ENCODE results near the gene PBX3. TPM values are rescaled to one million over a fixed set of nuclear protein-coding genes. Genes with fewer than 3 reads are reported as not detected.

Gene PBX3
- total RNA-seq, 4 donors from 2014 or later: 14.1 to 31.1 (median 21.6) TPM

GRCh38 chr9:125902831-125903512 lies 155.8 kb downstream of the PBX3 start:
- intact Hi-C loops (cut with DNase I; ENCODE audit: low total_unique reads): no loop called here
- TF ChIP-seq POLR2A (IDR thresholded peaks at IDR 0.05) (no peak), CTCF (IDR thresholded peaks at IDR 0.05) (no peak)
- 84 to 91% methylated on average over 2 of the region's 2 CpGs for WGBS, 2 donors
- DNase-seq (ENCODE audit: low spot score in 2 of 2): no peak
- H3K4me3 ChIP-seq (ENCODE audit: low read depth, poor library complexity, severe bottlenecking): no peak overlapping the region

GRCh38 chr9:125904155-125904851 lies 157.1 kb downstream of the PBX3 start:
- 81 to 84% methylated on average over 5 of the region's 5 CpGs for WGBS, 2 donors
- H3K4me3 ChIP-seq (ENCODE audit: low read depth, poor library complexity, severe bottlenecking): no peak overlapping the region
- no peak for TF ChIP-seq CTCF (IDR thresholded peaks at IDR 0.05)
- no peak for TF ChIP-seq POLR2A (IDR thresholded peaks at IDR 0.05)
- DNase-seq (ENCODE audit: low spot score in 2 of 2): no peak
- intact Hi-C loops (cut with DNase I; ENCODE audit: low total_unique reads): no loop called here

GRCh38 chr9:125906144-125906543 lies 159.0 kb downstream of the PBX3 start:
- DNase-seq (ENCODE audit: low spot score in 2 of 2): no peak
- intact Hi-C loops (cut with DNase I; ENCODE audit: low total_unique reads): no loop called here
- H3K4me3 ChIP-seq (ENCODE audit: low read depth, poor library complexity, severe bottlenecking): no peak overlapping the region
- 47 to 66% methylated on average over 1 of the region's 1 CpG for WGBS, 2 donors
- TF ChIP-seq CTCF (IDR thresholded peaks at IDR 0.05): no peak
- TF ChIP-seq POLR2A (IDR thresholded peaks at IDR 0.05): no peak

GRCh38 chr9:125906893-125907292 lies 159.7 kb downstream of the PBX3 start:
- no peak for DNase-seq (ENCODE audit: low spot score in 2 of 2)
- H3K4me3 ChIP-seq (ENCODE audit: low read depth, poor library complexity, severe bottlenecking): no peak overlapping the region
- 87 to 98% methylated on average over 1 of the region's 1 CpG for WGBS, 2 donors
- TF ChIP-seq POLR2A (IDR thresholded peaks at IDR 0.05) (no peak), CTCF (IDR thresholded peaks at IDR 0.05) (no peak)
- intact Hi-C loops (cut with DNase I; ENCODE audit: low total_unique reads): no loop called here

- intact Hi-C loops (cut with DNase I; ENCODE audit: low total_unique reads): no loop called here
- WGBS, 2 donors: 81 to 84% methylated on average over 4 of the region's 4 CpGs
These were observed 161.0 kb downstream of the PBX3 start for GRCh38 chr9:125908136-125908535.

More at GRCh38 chr9:125908136-125908535, 161.0 kb downstream of the PBX3 start:
- DNase-seq (ENCODE audit: low spot score in 2 of 2): no peak
- no peak overlapping the region for H3K4me3 ChIP-seq (ENCODE audit: low read depth, poor library complexity, severe bottlenecking)
- TF ChIP-seq POLR2A (IDR thresholded peaks at IDR 0.05) (no peak), CTCF (IDR thresholded peaks at IDR 0.05) (no peak)

Data from lower leg skin (tissue), 4 donors.